Regular cardiac myocyte (primary cell): Measurements from ENCODE around the gene MFN2. TPM values are rescaled to one million over a fixed set of nuclear protein-coding genes. Genes with fewer than 3 reads are reported as not detected.

Experiments
- total RNA-seq: library from RNA; depleted of rRNA; stranded (reverse); fragments of >200 nt; gene quantifications from 2 replicates; pipeline ENCODE4 v1.2.3, GENCODE V29; 2014

The MFN2 gene
- 51.6 and 92.6 TPM in 2 replicates for total RNA-seq

GRCh38 chr1:11979851-11980675 lies at the start of gene MFN2:
TSS of gene MFN2 (plus strand) at chr1:11980444. CDS start at chr1:11989169, 8,725 bp downstream.

GRCh38 chr1:11934302-11935056 lies 45.8 kb upstream of the MFN2 start, which contains the start of gene PLOD1:
TSS of gene PLOD1 (plus strand) at chr1:11934717. CDS start at chr1:11934780, 63 bp downstream.

Other genes with a start within 250 kb of the MFN2 start
- gene AGTRAP, start 244.3 kb upstream of the MFN2 start, total RNA-seq: 38.0 and 58.3 TPM in 2 replicates
- not detected in 2 replicates for gene C1orf167, start 218.3 kb upstream of the MFN2 start, total RNA-seq
- gene MTHFR, start 174.5 kb upstream of the MFN2 start, total RNA-seq: 14.6 and 25.7 TPM in 2 replicates
- gene CLCN6, start 174.3 kb upstream of the MFN2 start, total RNA-seq: 5.0 and 12.1 TPM in 2 replicates
- 0.19 TPM in 1 of 2 replicates, not detected in the other for gene NPPA, start 132.7 kb upstream of the MFN2 start, total RNA-seq
- 11.5 and 45.9 TPM in 2 replicates for gene NPPB, start 121.5 kb upstream of the MFN2 start, total RNA-seq
- 67.7 and 109 TPM in 2 replicates for gene KIAA2013, start 54.0 kb upstream of the MFN2 start, total RNA-seq
- 626 and 996 TPM in 2 replicates for gene PLOD1, start 45.7 kb upstream of the MFN2 start, total RNA-seq
- 20.7 and 30.4 TPM in 2 replicates for gene MIIP, start 39.1 kb downstream of the MFN2 start, total RNA-seq
- gene TNFRSF8, start 82.9 kb downstream of the MFN2 start, total RNA-seq: under 0.01 and 0.56 TPM in 2 replicates
- 9.6 and 15.2 TPM in 2 replicates for gene TNFRSF1B, start 186.5 kb downstream of the MFN2 start, total RNA-seq
- gene VPS13D, start 249.6 kb downstream of the MFN2 start, total RNA-seq: 21.9 and 34.4 TPM in 2 replicates